Pons (tissue), 1 donor: ENCODE data around the gene FBXW9.
A peak's percentile ranks its signal among the peaks of the same experiment; 100 is the strongest.
"Not testable (repeated sequence)": the region's sequence is repeated elsewhere in the genome, so short reads cannot be mapped to it uniquely, and the experiment has no call there.

ENCODE experiments used
- DNase-seq: peaks from one replicate; pipeline ENCODE4 v3.0.0-alpha.2; 2016; ENCODE audit warnings: low spot score

FBXW9 gene

DNA sequence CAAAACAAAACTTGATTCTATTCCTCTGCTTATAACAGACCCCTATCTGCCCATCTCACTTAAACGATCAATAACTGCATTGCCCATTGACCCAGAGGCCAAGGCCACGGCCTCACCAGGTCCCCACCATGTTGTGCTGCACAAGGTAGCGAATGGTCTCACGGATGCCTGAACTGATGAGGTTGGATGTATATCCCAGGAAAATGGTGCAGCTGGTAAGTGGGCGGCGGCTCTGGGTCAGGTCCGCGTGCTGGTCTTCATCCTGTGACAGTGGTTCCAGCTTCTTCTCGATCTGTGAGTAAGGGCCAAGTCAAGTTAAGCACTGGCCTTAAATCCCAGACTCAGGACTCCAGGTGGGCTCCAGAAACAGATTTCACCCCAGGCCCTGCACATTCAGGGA, 16.4 kb downstream of the FBXW9 start:
- no peak for DNase-seq

DNA sequence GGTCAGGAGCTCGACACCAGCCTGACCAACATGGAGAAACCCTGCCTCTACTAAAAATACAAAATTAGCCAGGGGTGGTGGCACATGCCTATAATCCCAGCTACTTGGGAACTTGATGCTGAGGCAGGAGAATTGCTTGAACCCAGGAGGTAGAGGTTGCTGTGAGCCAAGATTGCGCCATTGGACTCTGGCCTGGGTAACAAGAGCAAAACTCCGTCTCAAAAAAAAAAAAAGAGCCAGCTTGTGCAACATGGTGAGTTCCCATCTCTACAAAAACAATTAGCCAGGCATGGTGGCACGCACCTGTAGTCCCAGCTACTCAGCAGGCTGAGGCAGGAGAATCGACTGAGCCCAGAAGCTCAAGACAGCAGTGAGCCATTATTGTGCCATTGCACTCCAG, 18.4 kb downstream of the FBXW9 start:
- DNase-seq = not testable (repeated sequence)

DNA sequence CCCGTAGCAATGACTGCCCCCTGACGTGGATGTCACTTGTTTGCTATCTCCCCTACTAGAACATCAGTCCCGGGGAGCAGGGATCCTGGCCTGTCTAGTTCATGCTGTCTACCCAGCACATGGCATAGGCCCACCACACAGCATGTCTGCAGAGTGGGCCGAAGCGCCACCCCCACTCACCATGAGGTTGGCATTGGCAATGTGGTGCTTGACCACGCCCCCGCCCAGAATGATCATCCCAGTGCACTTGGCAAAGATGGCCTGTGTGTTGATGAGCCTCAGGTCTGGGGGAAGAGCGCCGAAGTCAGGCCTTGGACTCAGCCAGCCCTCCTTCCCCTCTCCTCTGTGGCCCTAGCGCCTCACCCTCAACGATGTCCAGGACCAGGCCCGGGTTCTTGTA, 19.5 kb downstream of the FBXW9 start:
- DNase-seq = no peak

GRCh38 chr19:12676384-12676792, 20.0 kb downstream of the FBXW9 start:
- peak; percentile 64 for DNase-seq

- DNase-seq = no peak
Observed at GRCh38 chr19:12675940-12676339, 20.5 kb downstream of the FBXW9 start.

GRCh38 chr19:12675399-12675798, 21.0 kb downstream of the FBXW9 start:
- DNase-seq = no peak

GRCh38 chr19:12672744-12673143, 23.7 kb downstream of the FBXW9 start:
- DNase-seq = no peak

GRCh38 chr19:12670159-12670928, 26.1 kb downstream of the FBXW9 start:
- DNase-seq = no peak

DNA sequence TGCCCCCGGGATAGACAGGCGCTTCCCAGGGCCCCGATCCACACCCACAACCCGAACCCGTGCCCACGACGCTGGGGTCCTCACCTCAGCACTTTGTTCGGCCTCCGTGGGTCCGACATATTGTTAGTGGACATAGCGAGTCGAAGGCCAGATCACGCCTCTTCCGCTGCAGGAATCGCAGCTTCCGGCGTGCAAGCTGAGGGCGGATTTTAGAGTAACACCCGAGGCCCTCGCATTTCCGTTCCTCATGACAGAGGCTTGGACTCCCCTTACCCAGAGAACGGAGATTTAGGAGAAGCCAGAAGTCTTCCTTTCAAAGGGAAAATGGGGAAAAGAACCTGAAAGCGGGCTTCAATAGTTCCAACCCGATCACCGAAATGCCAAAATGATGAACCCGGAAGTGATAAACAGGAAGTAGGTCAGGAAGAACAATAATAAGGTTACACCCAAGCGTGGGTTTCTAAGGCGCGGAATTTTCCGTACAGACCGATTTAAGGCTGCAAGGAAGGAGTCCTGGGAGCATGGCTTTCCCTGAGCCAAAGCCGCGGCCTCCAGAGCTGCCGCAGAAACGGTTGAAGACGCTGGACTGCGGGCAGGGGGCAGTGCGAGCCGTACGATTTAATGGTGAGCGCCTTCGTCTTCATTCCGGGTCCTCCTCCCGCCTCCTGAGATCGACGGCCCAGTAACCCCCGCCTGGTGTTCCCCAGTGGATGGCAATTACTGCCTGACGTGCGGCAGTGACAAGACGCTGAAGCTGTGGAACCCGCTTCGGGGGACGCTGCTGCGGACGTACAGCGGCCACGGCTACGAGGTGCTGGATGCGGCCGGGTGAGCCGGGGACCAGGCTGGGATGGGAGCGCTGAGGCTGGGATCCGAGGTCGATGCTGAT, 26.9 kb downstream of the FBXW9 start:
- DNase-seq = peak; percentile 91

- peak; percentile 36 for DNase-seq
Observed at GRCh38 chr19:12668932-12669269, 27.5 kb downstream of the FBXW9 start.

DNA sequence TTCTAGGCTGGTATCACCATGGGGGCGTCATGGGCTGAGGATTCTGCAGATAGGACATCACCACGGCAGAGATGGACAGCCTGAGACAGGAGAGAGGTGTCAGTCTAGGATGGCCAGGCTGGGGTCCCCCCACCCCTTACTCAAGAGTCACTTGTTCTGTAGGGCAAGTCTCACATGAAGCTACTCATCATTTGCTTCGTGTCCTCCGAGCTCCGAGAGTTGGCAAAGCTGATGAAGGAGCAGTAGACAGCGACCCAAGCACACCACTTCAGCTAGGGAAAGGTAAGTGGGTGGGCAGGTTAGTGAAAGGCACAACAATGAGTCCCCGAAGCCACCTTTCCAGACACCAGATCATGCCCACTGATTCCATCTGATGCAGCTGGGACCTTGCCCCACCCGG, 28.1 kb downstream of the FBXW9 start:
- DNase-seq = no peak

- DNase-seq = no peak
Observed at GRCh38 chr19:12667731-12668302, 28.6 kb downstream of the FBXW9 start.

DNA sequence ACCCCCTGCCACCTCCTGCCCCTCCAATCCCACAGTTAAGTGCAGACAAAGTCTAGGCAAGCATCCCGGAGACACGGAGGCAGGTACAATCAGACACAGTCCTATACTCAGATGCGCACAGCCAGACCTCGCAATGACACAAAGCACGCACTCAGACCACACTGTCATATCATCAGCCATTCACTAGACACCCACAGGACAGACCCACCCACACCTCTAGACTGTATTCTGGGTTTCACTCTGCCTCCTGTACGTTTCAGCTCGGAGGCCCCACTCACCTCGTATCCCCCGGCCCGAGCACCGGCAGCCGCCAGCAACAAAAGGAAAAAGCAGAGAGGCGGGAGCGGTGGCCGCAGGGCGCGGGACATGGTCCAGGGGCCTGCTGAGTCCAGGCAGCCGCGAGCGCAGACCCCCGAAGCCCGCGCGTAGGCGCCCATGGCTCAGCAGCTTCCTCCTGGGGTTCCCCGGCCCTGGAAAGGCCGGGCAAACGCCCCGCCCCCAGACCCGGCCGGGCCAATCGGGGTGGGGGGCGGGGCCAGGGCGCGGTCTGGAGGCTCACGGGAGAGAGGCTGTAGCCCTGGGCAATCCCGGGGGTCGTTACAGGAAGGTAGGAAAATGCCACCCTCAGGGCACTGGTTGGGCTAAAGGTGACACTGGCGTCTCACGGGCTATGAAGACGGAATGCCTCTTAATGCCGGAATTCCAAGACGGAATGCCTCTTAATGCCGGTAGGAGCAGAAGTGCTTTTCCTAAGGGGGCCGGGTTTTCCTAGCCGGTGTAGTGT, 30.0 kb downstream of the FBXW9 start, which contains the start of the genes MAN2B1 and WDR83:
Gene MAN2B1, minus strand, starts transcription at position 478 of the 784 bp plus-strand sequence. Its CDS starts 41 bp downstream, at position 437.
Gene WDR83, plus strand, starts transcription at position 543 of the 784 bp plus-strand sequence. CDS start 2,984 bp downstream, outside the sequence.
- peak; percentile 73 for DNase-seq

DNA sequence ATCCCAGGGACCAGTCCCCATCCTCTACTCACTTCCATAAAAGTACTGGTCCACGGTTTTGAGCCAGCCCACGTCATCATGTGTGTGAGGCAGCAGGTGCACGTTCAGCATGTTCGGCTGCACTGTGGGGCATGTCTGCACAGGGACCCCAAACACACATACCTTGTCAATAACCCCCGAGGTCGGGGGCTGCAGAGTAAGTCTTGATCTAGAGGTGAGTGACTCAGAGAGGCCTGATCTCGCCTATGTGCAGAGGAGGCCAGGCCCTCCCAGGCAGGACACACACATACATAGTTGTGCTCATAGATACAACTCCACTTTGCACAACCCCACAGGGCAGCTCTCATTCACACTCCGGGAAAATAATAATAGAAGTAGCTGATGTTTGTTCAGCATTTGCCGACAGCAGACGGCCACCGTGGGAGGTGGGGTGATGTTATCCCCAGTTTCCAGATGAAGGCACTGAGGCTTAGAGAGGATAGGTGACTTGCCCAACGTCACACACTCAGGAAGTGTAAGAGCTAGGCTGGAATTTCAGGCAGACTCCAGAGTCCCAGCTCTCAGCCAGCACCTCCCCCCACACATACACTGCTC, 30.7 kb downstream of the FBXW9 start:
- DNase-seq = no peak

DNA sequence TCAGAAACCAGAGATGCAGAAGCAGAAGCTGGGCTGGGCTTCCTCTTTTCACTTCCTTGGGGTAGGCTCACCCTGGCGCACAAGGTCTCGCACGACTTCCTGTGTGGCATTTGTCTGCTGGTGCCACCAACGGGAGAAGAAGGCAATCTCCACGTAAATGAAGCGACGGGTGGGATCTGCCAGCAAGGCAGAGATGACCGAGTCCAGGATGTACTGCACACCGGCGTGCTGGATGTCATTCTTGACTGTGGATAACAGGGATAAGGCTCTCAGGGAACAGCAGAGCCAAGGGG, 31.2 kb downstream of the FBXW9 start:
- peak; percentile 68 for DNase-seq

DNA sequence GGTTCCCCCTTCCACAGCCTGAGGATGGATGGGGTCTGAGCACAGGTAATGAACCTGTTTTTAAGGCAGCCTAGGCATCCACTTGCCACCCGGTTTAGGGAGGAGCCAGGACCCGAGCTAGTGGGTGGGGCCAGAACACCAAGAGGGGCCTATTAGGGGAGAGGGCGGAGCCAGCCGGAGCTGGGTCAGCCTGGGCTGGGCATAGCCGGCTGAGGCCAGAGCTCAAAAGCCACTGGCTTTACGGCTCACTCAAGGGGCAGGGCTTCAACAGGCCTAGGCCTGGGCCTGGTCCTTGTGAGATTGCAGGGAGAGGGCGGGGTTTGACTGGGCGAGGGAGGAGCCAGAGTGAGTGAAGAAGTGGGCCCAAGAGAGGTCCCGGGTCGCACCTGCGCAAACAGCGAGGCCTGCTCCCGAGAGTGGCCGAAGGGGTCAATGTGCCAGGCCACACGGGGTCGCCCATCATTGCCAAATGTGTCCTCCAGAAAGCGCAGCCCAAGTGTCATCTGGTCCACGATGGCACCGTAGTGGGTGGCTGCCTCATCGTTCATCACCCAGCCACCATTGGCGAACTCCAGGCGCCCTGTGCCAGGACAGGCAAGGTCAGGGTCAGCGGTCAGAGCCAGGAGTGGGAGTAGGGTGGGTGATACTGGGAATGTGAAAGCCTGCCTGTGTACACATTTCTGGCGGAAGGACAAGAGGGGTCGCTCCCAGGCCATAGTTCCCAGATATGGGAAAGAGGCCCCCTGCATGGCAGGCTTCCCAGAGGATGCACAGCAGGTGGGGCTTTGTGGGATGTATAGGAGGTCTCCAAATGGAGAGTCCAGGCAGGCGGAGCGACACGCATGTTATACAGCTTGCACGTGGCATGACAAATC, 31.8 kb downstream of the FBXW9 start:
- no peak for DNase-seq

DNA sequence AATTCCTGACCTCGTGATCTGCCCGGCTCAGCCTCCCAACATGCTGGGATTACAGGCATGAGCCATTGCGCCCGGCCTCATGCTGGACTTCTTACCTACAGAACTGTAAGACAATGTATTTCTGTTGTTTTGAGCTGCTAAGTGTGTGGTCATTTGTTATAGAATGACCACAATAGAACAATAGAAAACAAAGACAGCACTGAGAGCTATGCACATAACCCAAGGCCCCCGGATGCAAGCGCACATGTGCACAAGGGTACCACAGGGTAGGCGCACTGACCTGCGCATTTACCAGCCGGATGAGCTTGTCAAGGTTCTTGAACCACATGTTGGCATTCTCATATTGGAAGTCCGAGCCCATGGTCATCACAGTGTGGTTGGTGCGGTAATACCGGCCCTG, 35.5 kb downstream of the FBXW9 start:
- peak; percentile 79 for DNase-seq

GRCh38 chr19:12657966-12658365, 38.5 kb downstream of the FBXW9 start:
- no peak for DNase-seq

DNA sequence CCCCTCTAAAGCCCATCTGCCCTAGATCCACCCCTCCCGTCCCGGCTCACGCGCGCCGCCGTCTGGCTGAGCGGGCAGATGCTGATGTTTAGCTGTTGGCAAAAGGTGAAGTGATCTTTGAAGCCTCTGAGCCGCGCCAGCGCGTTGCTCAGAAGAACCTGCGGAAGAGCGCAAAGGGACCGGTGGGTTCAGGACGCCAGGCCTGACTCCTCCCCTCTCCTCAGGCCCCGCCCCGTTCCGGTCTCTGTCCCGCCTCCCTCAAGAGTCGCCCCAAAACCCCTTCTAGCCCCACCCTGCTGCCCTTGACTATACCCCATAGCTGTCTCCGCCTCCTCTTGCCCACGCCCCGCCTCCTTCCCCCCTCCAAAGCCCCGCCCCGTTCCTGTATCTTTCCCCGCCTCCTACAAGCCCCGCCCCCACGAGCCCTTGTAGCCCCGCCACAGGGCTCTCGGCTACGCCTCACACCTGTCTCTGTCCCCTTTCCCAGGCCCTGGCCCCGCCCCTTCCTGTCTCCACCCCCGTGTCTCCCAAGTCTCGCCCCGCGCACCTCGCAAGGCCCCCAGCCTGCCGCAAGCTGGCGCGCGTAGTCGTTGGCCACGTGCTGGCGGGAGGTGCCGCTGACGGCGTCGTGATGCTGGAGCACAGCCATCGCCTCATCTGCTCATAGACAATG, 39.4 kb downstream of the FBXW9 start:
- DNase-seq = no peak

- no peak for DNase-seq
Observed at GRCh38 chr19:12655546-12655945, 40.9 kb downstream of the FBXW9 start.
